ENCODE measurements around the gene PRAMEF15. TPM values are rescaled to one million over a fixed set of nuclear protein-coding genes. Genes with fewer than 3 reads are reported as not detected.
"Not testable (repeated sequence)": the region's sequence is repeated elsewhere in the genome, so short reads cannot be mapped to it uniquely, and the experiment has no call there.

The PRAMEF15 gene
- total RNA-seq, 1 experiment from 2014 or later: not detected

DNA sequence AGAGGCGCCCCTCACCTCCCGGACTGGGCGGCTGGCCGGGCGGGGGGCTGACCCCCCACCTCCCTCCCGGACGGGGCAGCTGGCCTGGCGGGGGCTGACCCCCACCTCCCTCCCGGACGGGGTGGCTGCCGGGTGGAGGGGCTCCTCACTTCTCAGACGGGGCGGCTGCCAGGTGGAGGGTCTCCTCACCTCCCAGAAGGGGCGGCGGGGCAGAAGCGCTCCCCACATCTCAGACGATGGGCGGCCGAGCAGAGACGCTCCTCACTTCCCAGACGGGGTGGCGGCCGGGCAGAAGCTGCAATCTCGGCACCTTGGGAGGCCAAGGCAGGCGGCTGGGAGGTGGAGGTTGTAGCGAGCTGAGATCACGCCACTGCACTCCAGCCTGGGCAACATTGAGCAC, 16.7 kb upstream of the PRAMEF15 start:
- not testable (repeated sequence) for H3K79me1 ChIP-seq (ENCODE audit: insufficient read depth, low read depth, low read length, poor library complexity, severe bottlenecking)
- no CpG with 5 or more reads among the region's 27 CpGs for WGBS (ENCODE audit: extremely low coverage, insufficient read length, low lambda C conversion rate)

GRCh38 chr1:13302197-13302596, 13.2 kb upstream of the PRAMEF15 start:
- not testable (repeated sequence) for H3K79me2 ChIP-seq (ENCODE audit: insufficient read depth, low read length); H3K4me3 Mint-ChIP-seq; H4K8ac ChIP-seq (replicated peaks; ENCODE audit: insufficient read length, low read depth, low read length); H3K27ac Mint-ChIP-seq; H3K36me3 Mint-ChIP-seq (ENCODE audit: insufficient read depth in 1 of 3, low read depth in 3 of 3); H2BK20ac ChIP-seq (ENCODE audit: low read depth, low read length, poor library complexity, severe bottlenecking); H3K4me1 ChIP-seq (ENCODE audit: insufficient read depth, low read length); H3T11ph ChIP-seq (ENCODE audit: low read length); H3K4ac ChIP-seq (ENCODE audit: low read depth, low read length); H3K18ac ChIP-seq (ENCODE audit: insufficient read length, low read depth, low read length); H3K27me3 ChIP-seq (ENCODE audit: insufficient read depth, low read length); H3K14ac ChIP-seq (ENCODE audit: insufficient read depth, low read length); H2BK120ac ChIP-seq (ENCODE audit: low read depth, low read length, poor library complexity, severe bottlenecking); H4K91ac ChIP-seq (ENCODE audit: insufficient read length, low read depth, low read length); H2AFZ ChIP-seq (ENCODE audit: low read length); H3K9ac ChIP-seq (ENCODE audit: extremely low read depth, insufficient read length, low read length); H2BK12ac ChIP-seq (ENCODE audit: insufficient read length, low read depth, low read length); H3K23me2 ChIP-seq (ENCODE audit: insufficient read length, low read depth, low read length, poor library complexity, severe bottlenecking); H3K27me3 Mint-ChIP-seq (ENCODE audit: low read depth); H2BK15ac ChIP-seq (ENCODE audit: low read depth, low read length); H3K79me1 ChIP-seq (ENCODE audit: insufficient read depth, low read depth, low read length, poor library complexity, severe bottlenecking); H4K5ac ChIP-seq (ENCODE audit: insufficient read length, low read depth, low read length); H3K9me3 ChIP-seq (ENCODE audit: control insufficient read depth, low read depth, low read length); H3K27ac ChIP-seq (ENCODE audit: insufficient read length, low read depth, low read length); H3K4me2 ChIP-seq (ENCODE audit: insufficient read depth, insufficient read length, low read length); H3K4me1 Mint-ChIP-seq; H2BK5ac ChIP-seq (ENCODE audit: insufficient read length, low read length); H4K20me1 ChIP-seq (ENCODE audit: control insufficient read depth, insufficient read depth, insufficient read length); H3K23ac ChIP-seq (ENCODE audit: insufficient read length, low read depth, low read length); DNase-seq; H3K56ac ChIP-seq (ENCODE audit: insufficient read length, low read depth, low read length); H2AK5ac ChIP-seq (ENCODE audit: insufficient read length, low read length)
- H3K9me3 Mint-ChIP-seq: peaks cover 5 to 12% of the 10 kb centered on the region in 2 experiments

More for the DNA sequence above, 16.7 kb upstream of the PRAMEF15 start:
- not testable (repeated sequence) for H3K27me3 Mint-ChIP-seq (ENCODE audit: low read depth); H4K5ac ChIP-seq (ENCODE audit: insufficient read length, low read depth, low read length); H3K14ac ChIP-seq (ENCODE audit: insufficient read depth, low read length); H2BK120ac ChIP-seq (ENCODE audit: low read depth, low read length, poor library complexity, severe bottlenecking); H4K91ac ChIP-seq (ENCODE audit: insufficient read length, low read depth, low read length); H2AFZ ChIP-seq (ENCODE audit: low read length); H3K9me3 ChIP-seq (ENCODE audit: control insufficient read depth, low read depth, low read length); H3K27ac Mint-ChIP-seq; DNase-seq; H3K4me3 Mint-ChIP-seq; H2BK5ac ChIP-seq (ENCODE audit: insufficient read length, low read length); H3K27ac ChIP-seq (ENCODE audit: insufficient read length, low read depth, low read length); H4K8ac ChIP-seq (replicated peaks; ENCODE audit: insufficient read length, low read depth, low read length); H2BK12ac ChIP-seq (ENCODE audit: insufficient read length, low read depth, low read length); H3K18ac ChIP-seq (ENCODE audit: insufficient read length, low read depth, low read length); H2BK15ac ChIP-seq (ENCODE audit: low read depth, low read length); H2AK5ac ChIP-seq (ENCODE audit: insufficient read length, low read length); H3K4me2 ChIP-seq (ENCODE audit: insufficient read depth, insufficient read length, low read length); H4K20me1 ChIP-seq (ENCODE audit: control insufficient read depth, insufficient read depth, insufficient read length); H3K23me2 ChIP-seq (ENCODE audit: insufficient read length, low read depth, low read length, poor library complexity, severe bottlenecking); H3K27me3 ChIP-seq (ENCODE audit: insufficient read depth, low read length); H3T11ph ChIP-seq (ENCODE audit: low read length); H2BK20ac ChIP-seq (ENCODE audit: low read depth, low read length, poor library complexity, severe bottlenecking); H3K4me1 Mint-ChIP-seq; H3K4ac ChIP-seq (ENCODE audit: low read depth, low read length); H3K9ac ChIP-seq (ENCODE audit: extremely low read depth, insufficient read length, low read length); H3K79me2 ChIP-seq (ENCODE audit: insufficient read depth, low read length); H3K23ac ChIP-seq (ENCODE audit: insufficient read length, low read depth, low read length); H3K4me1 ChIP-seq (ENCODE audit: insufficient read depth, low read length); H3K56ac ChIP-seq (ENCODE audit: insufficient read length, low read depth, low read length); H3K36me3 Mint-ChIP-seq (ENCODE audit: insufficient read depth in 1 of 3, low read depth in 3 of 3)
- peaks cover 7 to 12% of the 10 kb centered on the region in 2 experiments for H3K9me3 Mint-ChIP-seq

All from H9 (cell line).